GM21825 (cell line): ENCODE measurements around the gene TNPO3.

Experiments
- ATAC-seq: cut with Tn5 transposase; IDR thresholded peaks from one replicate; pipeline ENCODE4 v1.9.1; 2021; ENCODE audit warnings: mild to moderate bottlenecking, moderate library complexity; ENCODE audit not compliant: unreplicated experiment

The TNPO3 gene

DNA sequence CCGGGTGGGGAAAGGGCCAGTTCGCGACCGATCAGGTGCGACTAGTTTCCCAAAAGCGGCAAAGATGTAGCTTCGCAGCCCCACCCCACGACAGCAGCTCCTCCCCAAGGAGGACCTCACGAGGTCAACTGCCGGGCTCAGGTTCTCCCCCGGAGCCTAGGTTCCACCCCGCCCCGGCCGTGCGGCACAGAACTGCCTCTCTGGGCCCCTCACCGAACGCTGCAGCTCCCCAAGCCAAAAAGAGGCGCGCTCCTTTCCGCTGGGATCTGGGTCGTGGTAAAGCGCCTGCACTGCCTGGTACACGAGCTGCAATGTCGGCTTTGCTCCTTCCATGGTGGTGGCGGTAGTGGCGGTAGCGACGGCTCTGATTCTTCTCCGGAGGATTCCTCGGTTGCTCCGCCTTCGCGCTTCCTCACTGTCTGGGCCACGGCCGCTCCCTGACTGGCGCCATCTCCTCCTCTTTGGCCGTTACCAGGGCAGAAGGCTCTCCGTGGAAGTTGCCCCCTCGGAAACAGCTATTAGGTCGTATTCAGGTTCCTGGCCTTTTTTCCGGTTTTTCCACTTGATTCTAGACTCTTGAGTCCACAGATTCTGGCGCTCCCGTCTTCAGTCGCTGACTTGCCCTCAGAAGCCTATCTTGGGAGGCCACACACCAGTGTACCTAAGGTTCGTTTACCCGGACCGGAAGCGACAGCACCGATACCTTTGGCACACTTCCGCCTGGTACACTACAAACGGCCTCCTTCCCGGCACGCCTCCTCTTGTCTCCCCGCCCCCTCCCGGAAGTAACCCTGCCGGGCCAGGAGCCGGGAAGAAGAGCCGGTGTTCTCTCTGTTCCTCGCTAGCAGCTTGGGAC is at the start of gene TNPO3:
TNPO3 (minus strand) TSS at position 674 of the 856 bp plus-strand sequence; CDS start at position 333, 341 bp downstream.
- ATAC-seq, result peak; percentile 72

DNA sequence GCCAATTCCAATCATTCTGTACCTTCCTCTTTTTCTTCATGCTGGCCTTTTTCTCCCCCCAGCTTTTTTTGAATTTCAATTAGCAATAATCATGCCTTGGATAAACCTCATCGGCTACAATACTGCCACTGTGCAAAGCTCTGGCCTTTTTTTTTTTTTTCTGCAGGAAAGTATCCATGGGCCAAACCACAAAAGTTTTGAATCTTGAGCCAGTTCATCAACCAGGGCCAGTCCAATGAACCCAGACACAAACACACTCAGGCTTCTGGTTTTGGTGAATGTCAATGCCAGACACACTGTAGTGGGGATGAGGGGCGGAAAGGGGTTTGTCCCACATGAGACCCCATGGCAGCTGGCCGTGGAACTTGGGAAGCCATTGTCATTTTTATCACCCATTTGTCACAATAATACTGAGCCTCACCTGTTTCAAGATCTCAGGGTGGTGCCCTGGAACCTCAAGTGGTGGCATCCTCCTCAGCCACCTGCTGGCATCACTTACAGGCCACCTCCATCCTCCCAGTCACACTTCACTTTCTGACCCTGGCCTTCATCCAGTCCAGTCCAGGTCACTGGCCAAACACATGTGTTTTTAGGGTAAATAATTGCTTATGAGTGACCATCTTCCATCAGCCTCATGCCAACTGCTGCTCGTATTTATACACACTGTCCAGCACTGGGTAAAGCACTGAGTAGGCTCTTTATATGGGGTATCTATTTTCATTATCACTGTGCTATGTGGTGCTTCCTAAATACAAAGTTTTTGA is 48.8 kb upstream of the TNPO3 start:
- ATAC-seq, result no peak

- no peak for ATAC-seq
Observed at GRCh38 chr7:129101746-129102145, 46.8 kb upstream of the TNPO3 start.

- no peak for ATAC-seq
Observed at GRCh38 chr7:129100827-129101166, 45.9 kb upstream of the TNPO3 start.

DNA sequence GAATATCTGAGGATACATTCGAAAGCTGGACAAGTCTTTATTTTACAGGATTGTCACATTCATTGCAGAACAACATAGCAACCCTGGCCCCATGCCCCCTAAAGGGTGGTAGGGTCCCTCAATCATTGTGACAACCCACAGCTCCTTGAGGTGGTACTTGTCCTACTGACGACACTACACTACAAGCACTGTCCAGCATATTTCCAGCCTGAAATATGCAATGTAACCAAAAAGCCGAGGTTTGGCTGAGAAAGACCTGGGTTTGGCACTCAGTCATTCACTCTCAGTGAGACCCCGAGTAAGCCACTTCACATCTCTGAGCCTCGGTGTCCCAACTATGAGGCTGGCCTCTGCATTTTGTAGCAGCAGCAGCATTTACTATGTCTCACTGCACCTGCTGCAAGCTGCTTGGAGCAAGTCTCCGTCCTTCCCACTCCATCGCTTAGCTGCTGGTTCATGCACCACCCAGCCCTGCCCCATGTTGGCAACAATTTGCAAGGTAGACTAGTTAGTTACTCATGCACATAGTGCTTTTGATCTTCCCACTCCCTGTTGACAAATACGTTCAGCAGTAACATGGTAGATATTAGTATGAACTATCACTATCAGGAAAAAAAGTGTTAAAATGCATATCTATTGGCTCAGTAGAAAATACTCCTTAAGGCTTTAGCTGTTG is 43.6 kb upstream of the TNPO3 start:
- no peak for ATAC-seq

DNA sequence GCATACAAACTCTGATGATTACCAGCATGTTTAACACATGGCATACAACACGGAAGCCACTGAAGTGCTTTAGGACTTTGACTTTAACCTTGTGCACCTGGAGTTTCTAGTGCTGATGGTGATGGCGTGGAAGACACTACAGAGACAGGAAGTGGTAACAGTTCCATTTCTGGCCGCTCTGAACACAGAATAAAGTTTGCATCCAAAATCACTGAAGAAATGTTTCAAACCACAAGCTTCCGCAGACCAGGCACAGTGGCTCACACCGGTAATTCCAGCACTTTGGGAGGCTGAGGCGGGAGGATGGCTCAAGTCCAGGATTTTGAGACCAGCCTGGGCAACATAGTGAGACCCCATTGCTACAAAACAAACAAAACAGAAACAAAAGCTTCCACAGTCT is 40.3 kb upstream of the TNPO3 start:
- ATAC-seq, result peak; percentile 77

DNA sequence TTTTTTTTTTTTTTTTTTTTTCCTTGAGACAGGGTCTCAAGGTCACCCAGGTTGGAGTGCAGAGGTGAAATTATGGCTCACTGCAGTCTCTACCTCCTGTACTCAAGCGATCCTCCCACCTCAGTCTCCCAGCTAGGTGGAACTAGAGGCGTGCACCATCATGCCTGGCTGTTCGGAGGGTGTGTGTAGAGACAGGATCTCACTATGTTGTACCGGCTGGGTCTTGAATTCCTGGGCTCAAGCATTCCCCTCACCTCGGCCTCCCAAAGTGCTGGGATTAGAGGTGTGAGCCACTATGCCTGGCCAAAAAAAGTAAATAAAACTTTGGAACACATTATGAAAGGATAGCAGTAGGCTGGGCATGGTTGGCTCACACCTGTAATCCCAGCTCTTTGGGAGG is 39.6 kb upstream of the TNPO3 start:
- no peak for ATAC-seq

DNA sequence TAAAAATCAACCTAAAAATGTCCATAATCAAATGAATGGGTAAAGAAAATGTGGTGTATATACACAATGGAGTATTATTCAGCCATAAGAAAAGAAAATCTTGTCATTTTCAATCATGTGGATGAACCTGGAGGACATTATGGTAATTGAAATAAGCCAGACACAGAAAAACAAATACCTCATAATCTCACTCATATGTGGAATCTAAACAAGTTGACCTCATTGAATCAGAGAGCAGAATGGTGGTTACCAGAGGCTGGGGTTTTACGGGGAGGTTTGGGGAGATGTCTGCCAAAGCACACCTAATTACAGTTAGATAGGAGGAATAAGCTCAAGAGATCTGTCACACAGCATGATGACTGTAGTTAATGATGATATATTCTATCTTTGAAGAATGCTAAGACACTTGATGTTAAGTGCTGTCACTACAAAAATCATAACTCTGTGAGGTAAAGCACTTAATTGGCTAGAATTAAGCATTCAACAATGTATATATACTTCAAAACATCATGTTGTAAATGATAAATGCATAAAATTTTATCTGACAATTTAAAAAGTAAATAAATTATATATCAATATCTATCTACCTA is 39.1 kb upstream of the TNPO3 start:
- ATAC-seq, result no peak

GRCh38 chr7:129091484-129092002 is 36.6 kb upstream of the TNPO3 start:
- ATAC-seq, result peak; percentile 56

DNA sequence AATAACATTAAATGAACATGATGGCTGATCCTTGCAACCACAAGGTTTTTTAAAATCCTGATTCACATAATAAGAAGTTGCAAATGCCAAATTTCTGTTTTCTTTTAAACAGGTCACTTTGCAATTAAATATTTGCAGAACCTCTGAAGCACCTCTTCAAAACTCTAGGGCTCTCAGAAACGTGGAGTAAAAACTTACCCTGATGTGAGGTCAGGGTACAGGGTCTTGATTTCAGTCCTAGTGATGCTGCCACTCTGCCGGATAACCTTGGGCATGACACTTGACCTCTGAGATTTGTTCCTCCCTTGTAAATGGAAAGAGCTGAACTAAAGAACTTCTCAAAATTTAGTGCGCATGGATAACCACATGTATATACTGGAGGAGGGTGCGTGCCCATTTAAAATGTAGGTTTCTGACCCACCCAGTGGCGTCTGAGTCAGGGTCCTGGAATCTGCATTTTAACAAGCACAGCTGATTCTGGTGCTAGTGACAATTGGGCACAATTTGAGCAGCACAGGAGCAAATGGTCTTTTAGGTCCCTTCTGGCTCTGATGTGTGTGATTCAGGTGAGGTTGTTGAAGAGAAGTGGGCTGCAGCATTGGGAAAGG is 35.5 kb upstream of the TNPO3 start:
- ATAC-seq, result no peak

- peak; percentile 69 for ATAC-seq
Observed at GRCh38 chr7:129089521-129090212, 34.8 kb upstream of the TNPO3 start.

GRCh38 chr7:129084801-129085551 is 30.1 kb upstream of the TNPO3 start:
- no peak for ATAC-seq

DNA sequence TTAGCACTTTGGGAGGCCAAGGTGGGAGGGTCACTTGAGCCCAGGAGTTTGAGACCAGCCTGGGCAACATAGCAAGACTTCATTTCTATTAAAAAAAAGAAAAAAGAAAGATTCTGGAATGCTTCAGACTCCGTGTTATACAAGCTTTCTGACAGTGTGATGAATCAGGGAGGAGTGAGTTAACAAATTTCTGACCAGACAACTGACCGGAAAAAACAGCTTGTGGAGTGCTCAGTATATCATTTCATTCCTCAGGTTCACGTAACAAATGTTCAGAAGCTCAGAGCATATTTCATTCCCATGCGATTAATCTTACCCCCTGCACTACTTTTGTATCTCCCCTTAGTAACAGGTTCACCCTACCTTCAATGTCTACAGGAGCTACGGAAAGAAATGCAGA is 28.6 kb upstream of the TNPO3 start:
- no peak for ATAC-seq

DNA sequence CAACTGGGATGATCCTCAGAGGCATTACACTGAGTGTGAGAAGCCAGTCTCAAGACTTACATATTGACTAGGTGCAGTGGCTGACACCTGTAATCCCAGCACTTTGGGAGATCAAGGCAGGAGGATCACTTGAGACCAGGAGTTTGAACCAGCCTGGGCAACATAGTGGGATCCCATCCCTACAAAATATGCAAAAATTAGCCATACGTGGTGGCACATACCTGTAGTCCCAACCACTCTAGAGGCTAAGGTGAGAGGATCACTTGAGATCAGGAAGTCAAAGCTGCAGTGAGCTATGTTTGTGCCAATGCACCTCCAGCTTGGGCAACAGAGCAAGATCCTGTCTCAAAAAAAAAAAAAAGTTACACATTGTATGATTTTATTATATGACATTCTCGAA is 23.5 kb upstream of the TNPO3 start:
- no peak for ATAC-seq

- no peak for ATAC-seq
Observed at GRCh38 chr7:129076886-129077285, 22.0 kb upstream of the TNPO3 start.

- no peak for ATAC-seq
Observed at GRCh38 chr7:129074994-129075393, 20.1 kb upstream of the TNPO3 start.

- ATAC-seq, result no peak
Observed at GRCh38 chr7:129074361-129074871, 19.5 kb upstream of the TNPO3 start.

GRCh38 chr7:129073738-129074137 is 18.8 kb upstream of the TNPO3 start:
- no peak for ATAC-seq

DNA sequence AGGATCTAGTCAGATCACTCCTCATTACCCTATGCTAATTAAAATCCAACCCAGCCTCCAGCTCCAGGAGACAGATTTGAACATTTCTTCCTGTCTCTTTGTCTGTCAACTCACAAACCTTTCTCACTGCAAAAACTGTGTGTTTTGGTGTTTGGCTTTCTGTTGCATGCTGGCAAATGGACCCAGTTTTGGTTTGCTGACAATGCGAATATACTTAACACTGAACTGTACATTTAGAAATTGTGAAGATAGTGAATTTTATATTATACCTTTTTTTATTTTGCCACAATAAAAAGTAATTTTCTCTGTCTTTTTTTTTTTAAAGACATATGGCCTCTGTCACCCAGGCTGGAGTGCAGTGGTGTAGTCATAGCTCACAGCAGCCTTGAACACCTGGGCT is 18.3 kb upstream of the TNPO3 start:
- ATAC-seq, result no peak
